Measurements from ENCODE around the gene IL17RA. TPM values are rescaled to one million over a fixed set of nuclear protein-coding genes. Genes with fewer than 3 reads are reported as not detected.

Gene IL17RA
- total RNA-seq, 1 experiment from 2014 or later: 12.1 TPM

DNA sequence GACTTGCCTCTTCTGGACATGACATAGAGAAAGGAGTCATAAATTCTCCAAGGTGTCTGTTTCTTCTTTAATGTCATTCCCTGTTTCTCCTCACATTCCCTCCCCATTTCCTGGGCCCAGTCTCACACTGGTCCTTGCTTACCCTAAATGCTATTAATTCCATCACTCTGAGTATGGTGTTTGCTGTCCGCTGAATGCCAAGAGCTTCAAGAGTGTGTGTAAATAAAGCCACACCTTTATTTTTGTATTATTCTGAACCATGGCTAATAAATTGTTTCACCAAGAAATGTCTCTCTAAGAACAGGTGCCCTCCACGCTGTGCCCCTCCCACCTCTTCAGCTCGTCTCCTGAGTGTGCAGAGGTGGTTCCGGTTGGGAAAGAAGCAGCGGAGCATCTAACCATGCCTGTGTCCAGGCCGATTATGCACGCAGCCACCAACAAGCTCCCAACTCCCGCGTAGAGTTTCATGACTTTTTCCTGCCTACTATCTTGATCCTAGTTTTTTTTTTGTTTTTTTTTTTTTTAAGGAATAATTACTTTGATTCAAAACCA lies 27.8 kb downstream of the IL17RA start:
- intact Hi-C loops (cut with micrococcal nuclease; ENCODE audit: unreplicated experiment): loop anchor here (10.0 kb wide), 1 partner anchor 392 kb away; no protein-coding TSS in a partner anchor
- DNase-seq (ENCODE audit: low spot score): no peak
- CTCF ChIA-PET: no interaction called here
- no peaks in the 10 kb centered on the region for H3K27me3 ChIP-seq (replicated peaks; ENCODE audit: insufficient read depth, low read depth, low read length, poor library complexity)
- H3K9me3 ChIP-seq (ENCODE audit: low read depth, low read length, poor library complexity, severe bottlenecking): no peaks in the 10 kb centered on the region
- TF ChIP-seq, protein P1, sequence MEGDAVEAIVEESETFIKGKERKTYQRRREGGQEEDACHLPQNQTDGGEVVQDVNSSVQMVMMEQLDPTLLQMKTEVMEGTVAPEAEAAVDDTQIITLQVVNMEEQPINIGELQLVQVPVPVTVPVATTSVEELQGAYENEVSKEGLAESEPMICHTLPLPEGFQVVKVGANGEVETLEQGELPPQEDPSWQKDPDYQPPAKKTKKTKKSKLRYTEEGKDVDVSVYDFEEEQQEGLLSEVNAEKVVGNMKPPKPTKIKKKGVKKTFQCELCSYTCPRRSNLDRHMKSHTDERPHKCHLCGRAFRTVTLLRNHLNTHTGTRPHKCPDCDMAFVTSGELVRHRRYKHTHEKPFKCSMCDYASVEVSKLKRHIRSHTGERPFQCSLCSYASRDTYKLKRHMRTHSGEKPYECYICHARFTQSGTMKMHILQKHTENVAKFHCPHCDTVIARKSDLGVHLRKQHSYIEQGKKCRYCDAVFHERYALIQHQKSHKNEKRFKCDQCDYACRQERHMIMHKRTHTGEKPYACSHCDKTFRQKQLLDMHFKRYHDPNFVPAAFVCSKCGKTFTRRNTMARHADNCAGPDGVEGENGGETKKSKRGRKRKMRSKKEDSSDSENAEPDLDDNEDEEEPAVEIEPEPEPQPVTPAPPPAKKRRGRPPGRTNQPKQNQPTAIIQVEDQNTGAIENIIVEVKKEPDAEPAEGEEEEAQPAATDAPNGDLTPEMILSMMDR (conservative IDR thresholded peaks at IDR 0.05; ENCODE audit: low read depth, low read length): no peak
- no peak for TF ChIP-seq EZH2 (IDR thresholded peaks at IDR 0.05; ENCODE audit: borderline replicate concordance, low read depth, low read length, poor library complexity, severe bottlenecking)
- H3K36me3 ChIP-seq (ENCODE audit: insufficient read depth, low read length, poor library complexity, severe bottlenecking): no peaks in the 10 kb centered on the region
- H3K27ac ChIP-seq (ENCODE audit: low read depth, low read length, poor library complexity, severe bottlenecking): no peak overlapping the region
- no TSS peak for BruUV-seq (replicated peaks)
- no peak overlapping the region for H3K4me3 ChIP-seq (ENCODE audit: low read depth, low read length, poor library complexity, severe bottlenecking)
- POLR2A ChIA-PET (ENCODE audit: low non-redundant PET): no interaction called here
- no peaks in the 10 kb centered on the region for H3K4me1 ChIP-seq (ENCODE audit: insufficient read depth, low read length, poor library complexity, severe bottlenecking)

- intact Hi-C loops (cut with micrococcal nuclease; ENCODE audit: unreplicated experiment): loop anchor here (10.0 kb wide), 1 partner anchor 391 kb away; no protein-coding TSS in a partner anchor
- no TSS peak for BruUV-seq (replicated peaks)
- no peak for TF ChIP-seq EZH2 (IDR thresholded peaks at IDR 0.05; ENCODE audit: borderline replicate concordance, low read depth, low read length, poor library complexity, severe bottlenecking)
- TF ChIP-seq, protein P1 (conservative IDR thresholded peaks at IDR 0.05; ENCODE audit: low read depth, low read length): no peak
- no peak overlapping the region for H3K27ac ChIP-seq (ENCODE audit: low read depth, low read length, poor library complexity, severe bottlenecking)
- DNase-seq (ENCODE audit: low spot score): no peak
- H3K4me3 ChIP-seq (ENCODE audit: low read depth, low read length, poor library complexity, severe bottlenecking): no peak overlapping the region
- H3K4me1 ChIP-seq (ENCODE audit: insufficient read depth, low read length, poor library complexity, severe bottlenecking): no peaks in the 10 kb centered on the region
- no peaks in the 10 kb centered on the region for H3K9me3 ChIP-seq (ENCODE audit: low read depth, low read length, poor library complexity, severe bottlenecking)
- CTCF ChIA-PET: no interaction called here
- no peaks in the 10 kb centered on the region for H3K27me3 ChIP-seq (replicated peaks; ENCODE audit: insufficient read depth, low read depth, low read length, poor library complexity)
- POLR2A ChIA-PET (ENCODE audit: low non-redundant PET): no interaction called here
- H3K36me3 ChIP-seq (ENCODE audit: insufficient read depth, low read length, poor library complexity, severe bottlenecking): no peaks in the 10 kb centered on the region
Observed at GRCh38 chr22:17113600-17113999, 28.8 kb downstream of the IL17RA start.

DNA sequence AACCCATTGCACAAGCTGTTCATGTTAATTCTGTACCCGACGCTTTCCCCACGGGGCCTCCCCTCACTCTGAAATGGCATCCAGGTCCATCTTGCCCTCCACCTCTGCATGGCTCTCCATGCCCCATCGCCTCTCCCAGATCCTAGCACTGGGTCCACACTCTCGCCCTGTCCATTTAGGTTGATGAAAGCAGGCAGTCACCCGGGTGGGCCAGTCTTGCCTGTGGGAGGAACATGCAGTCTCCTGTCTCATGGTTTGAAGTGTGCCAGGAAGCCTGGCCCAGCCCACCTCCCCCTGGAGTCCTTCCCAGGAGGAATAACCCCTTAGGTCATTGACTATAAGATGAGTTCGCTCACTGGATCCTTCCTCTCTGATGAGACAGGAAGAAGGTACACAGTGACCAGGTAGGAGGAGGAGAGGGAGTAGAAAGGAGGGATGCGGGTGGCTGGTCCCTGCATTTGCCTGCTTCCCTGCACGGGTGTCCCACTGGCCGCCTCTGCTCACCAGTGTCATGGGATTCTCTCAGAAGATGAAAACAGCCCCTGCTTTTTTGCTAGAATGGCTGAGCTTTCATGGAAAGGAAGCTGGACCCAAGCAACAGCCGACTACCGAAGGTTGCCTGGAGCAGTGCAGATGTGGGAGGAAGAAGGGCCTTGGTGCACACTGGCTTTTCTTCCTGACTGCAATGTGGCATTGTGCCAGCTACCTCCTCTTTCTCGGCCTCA lies 29.5 kb downstream of the IL17RA start:
- CTCF ChIA-PET: no interaction called here
- intact Hi-C loops (cut with micrococcal nuclease; ENCODE audit: unreplicated experiment): loop anchor here (10.0 kb wide), 1 partner anchor 390 kb away; no protein-coding TSS in a partner anchor
- POLR2A ChIA-PET (ENCODE audit: low non-redundant PET): no interaction called here
- no peaks in the 10 kb centered on the region for H3K27me3 ChIP-seq (replicated peaks; ENCODE audit: insufficient read depth, low read depth, low read length, poor library complexity)
- TF ChIP-seq, protein P1 (conservative IDR thresholded peaks at IDR 0.05; ENCODE audit: low read depth, low read length): no peak
- TF ChIP-seq EZH2 (IDR thresholded peaks at IDR 0.05; ENCODE audit: borderline replicate concordance, low read depth, low read length, poor library complexity, severe bottlenecking): no peak
- no peak overlapping the region for H3K4me3 ChIP-seq (ENCODE audit: low read depth, low read length, poor library complexity, severe bottlenecking)
- DNase-seq (ENCODE audit: low spot score): no peak
- no peaks in the 10 kb centered on the region for H3K9me3 ChIP-seq (ENCODE audit: low read depth, low read length, poor library complexity, severe bottlenecking)
- no peaks in the 10 kb centered on the region for H3K4me1 ChIP-seq (ENCODE audit: insufficient read depth, low read length, poor library complexity, severe bottlenecking)
- no TSS peak for BruUV-seq (replicated peaks)
- no peaks in the 10 kb centered on the region for H3K36me3 ChIP-seq (ENCODE audit: insufficient read depth, low read length, poor library complexity, severe bottlenecking)
- no peak overlapping the region for H3K27ac ChIP-seq (ENCODE audit: low read depth, low read length, poor library complexity, severe bottlenecking)
